ENCODE results near the gene PPP1R1A. TPM values are rescaled to one million over a fixed set of nuclear protein-coding genes. Genes with fewer than 3 reads are reported as not detected.
A peak's percentile ranks its signal among the peaks of the same experiment; 100 is the strongest.

The PPP1R1A gene
- total RNA-seq, 2 donors from 2014 or later, result not detected

GRCh38 chr12:54595471-54595870 lies 7.0 kb upstream of the PPP1R1A start:
- Mint-ChIP-seq H3K27ac (no peak overlapping the region), H3K27me3 (peaks cover 67% of the 10 kb centered on the region), H3K4me3 (no peak overlapping the region), H3K4me1 (peaks cover 11% of the 10 kb centered on the region), H3K36me3 (ENCODE audit: low read depth) (peaks cover 16% of the 10 kb centered on the region)
- no peak for ATAC-seq
- DNase-seq, result no peak
- no peaks in the 10 kb centered on the region for H3K9me3 ChIP-seq (ENCODE audit: control insufficient read depth, low read length, poor library complexity, severe bottlenecking)

- peaks cover 68% of the 10 kb centered on the region for H3K27me3 Mint-ChIP-seq
- no peaks in the 10 kb centered on the region for H3K9me3 ChIP-seq (ENCODE audit: control insufficient read depth, low read length, poor library complexity, severe bottlenecking)
- no peak for ATAC-seq
- peaks cover 10% of the 10 kb centered on the region for H3K36me3 Mint-ChIP-seq (ENCODE audit: low read depth)
- no peak overlapping the region for H3K4me3 Mint-ChIP-seq
- H3K4me1 Mint-ChIP-seq, result peaks cover 16% of the 10 kb centered on the region
- no peak for DNase-seq
- H3K27ac Mint-ChIP-seq, result no peak overlapping the region
These were observed 5.3 kb upstream of the PPP1R1A start for GRCh38 chr12:54593725-54594124.

- H3K27ac Mint-ChIP-seq, result no peak overlapping the region
- ATAC-seq (no peak), DNase-seq (no peak)
- peaks cover 17% of the 10 kb centered on the region for H3K4me1 Mint-ChIP-seq
- H3K4me3 Mint-ChIP-seq, result no peak overlapping the region
- H3K9me3 ChIP-seq (ENCODE audit: control insufficient read depth, low read length, poor library complexity, severe bottlenecking), result no peaks in the 10 kb centered on the region
- H3K27me3 Mint-ChIP-seq, result peaks cover 67% of the 10 kb centered on the region
- H3K36me3 Mint-ChIP-seq (ENCODE audit: low read depth), result peaks cover 10% of the 10 kb centered on the region
These were observed 4.7 kb upstream of the PPP1R1A start for GRCh38 chr12:54593135-54593534.

- no peak for DNase-seq
- peaks cover 12% of the 10 kb centered on the region for H3K36me3 Mint-ChIP-seq (ENCODE audit: low read depth)
- H3K27ac Mint-ChIP-seq, result no peak overlapping the region
- peaks cover 17% of the 10 kb centered on the region for H3K4me1 Mint-ChIP-seq
- no peaks in the 10 kb centered on the region for H3K9me3 ChIP-seq (ENCODE audit: control insufficient read depth, low read length, poor library complexity, severe bottlenecking)
- peaks cover 73% of the 10 kb centered on the region for H3K27me3 Mint-ChIP-seq
- H3K4me3 Mint-ChIP-seq, result no peak overlapping the region
- ATAC-seq, result no peak
These were observed 3.9 kb upstream of the PPP1R1A start for GRCh38 chr12:54592316-54592715.

- no peak overlapping the region for H3K4me3 Mint-ChIP-seq
These were observed 2.6 kb upstream of the PPP1R1A start for GRCh38 chr12:54590978-54591591.

GRCh38 chr12:54589964-54590363 lies 1.5 kb upstream of the PPP1R1A start:
- peaks cover 17% of the 10 kb centered on the region for H3K36me3 Mint-ChIP-seq (ENCODE audit: low read depth)
- peaks cover 78% of the 10 kb centered on the region for H3K27me3 Mint-ChIP-seq
- H3K9me3 ChIP-seq (ENCODE audit: control insufficient read depth, low read length, poor library complexity, severe bottlenecking), result no peaks in the 10 kb centered on the region
- DNase-seq (no peak), ATAC-seq (no peak)
- H3K4me1 Mint-ChIP-seq, result peaks cover 12% of the 10 kb centered on the region
- peak overlapping the region; percentile 31 for H3K4me3 Mint-ChIP-seq
- H3K27ac Mint-ChIP-seq, result no peak overlapping the region

More at GRCh38 chr12:54590978-54591591, 2.6 kb upstream of the PPP1R1A start:
- Mint-ChIP-seq H3K27ac (no peak overlapping the region), H3K36me3 (ENCODE audit: low read depth) (peaks cover 15% of the 10 kb centered on the region), H3K27me3 (peaks cover 73% of the 10 kb centered on the region), H3K4me1 (peaks cover 10% of the 10 kb centered on the region)
- H3K9me3 ChIP-seq (ENCODE audit: control insufficient read depth, low read length, poor library complexity, severe bottlenecking), result no peaks in the 10 kb centered on the region
- no peak for DNase-seq
- ATAC-seq, result no peak

- Mint-ChIP-seq H3K27ac (no peak overlapping the region), H3K4me1 (peaks cover 12% of the 10 kb centered on the region), H3K27me3 (peaks cover 82% of the 10 kb centered on the region), H3K36me3 (ENCODE audit: low read depth) (peaks cover 14% of the 10 kb centered on the region), H3K4me3 (peak overlapping the region; percentile 83)
- no peaks in the 10 kb centered on the region for H3K9me3 ChIP-seq (ENCODE audit: control insufficient read depth, low read length, poor library complexity, severe bottlenecking)
- no peak for DNase-seq
- ATAC-seq, result no peak
These were observed 420 bp upstream of the PPP1R1A start for GRCh38 chr12:54588890-54589267.

- H3K27me3 Mint-ChIP-seq, result peaks cover 86% of the 10 kb centered on the region
- H3K4me3 Mint-ChIP-seq, result peak overlapping the region; percentile 57
- H3K36me3 Mint-ChIP-seq (ENCODE audit: low read depth), result peaks cover 14% of the 10 kb centered on the region
- no peak for DNase-seq
- peaks cover 14% of the 10 kb centered on the region for H3K4me1 Mint-ChIP-seq
- H3K9me3 ChIP-seq (ENCODE audit: control insufficient read depth, low read length, poor library complexity, severe bottlenecking), result no peaks in the 10 kb centered on the region
- ATAC-seq, result no peak
- no peak overlapping the region for H3K27ac Mint-ChIP-seq
These were observed 1.1 kb downstream of the PPP1R1A start for GRCh38 chr12:54587315-54587873.

- Mint-ChIP-seq H3K27me3 (peaks cover 79% of the 10 kb centered on the region), H3K4me1 (peaks cover 14% of the 10 kb centered on the region), H3K27ac (no peak overlapping the region), H3K4me3 (no peak overlapping the region), H3K36me3 (ENCODE audit: low read depth) (peaks cover 14% of the 10 kb centered on the region)
- DNase-seq (no peak), ATAC-seq (no peak)
- H3K9me3 ChIP-seq (ENCODE audit: control insufficient read depth, low read length, poor library complexity, severe bottlenecking), result no peaks in the 10 kb centered on the region
These were observed 1.8 kb downstream of the PPP1R1A start for GRCh38 chr12:54586620-54587019.

- Mint-ChIP-seq H3K4me1 (peaks cover 14% of the 10 kb centered on the region), H3K27me3 (peaks cover 65% of the 10 kb centered on the region), H3K36me3 (ENCODE audit: low read depth) (peaks cover 14% of the 10 kb centered on the region), H3K4me3 (no peak overlapping the region), H3K27ac (no peak overlapping the region)
- DNase-seq (no peak), ATAC-seq (no peak)
- no peaks in the 10 kb centered on the region for H3K9me3 ChIP-seq (ENCODE audit: control insufficient read depth, low read length, poor library complexity, severe bottlenecking)
These were observed 3.2 kb downstream of the PPP1R1A start for GRCh38 chr12:54585243-54585642.

- peaks cover 7% of the 10 kb centered on the region for H3K36me3 Mint-ChIP-seq (ENCODE audit: low read depth)
- H3K4me3 Mint-ChIP-seq, result no peak overlapping the region
- peaks cover 16% of the 10 kb centered on the region for H3K4me1 Mint-ChIP-seq
- DNase-seq (no peak), ATAC-seq (no peak)
- H3K9me3 ChIP-seq (ENCODE audit: control insufficient read depth, low read length, poor library complexity, severe bottlenecking), result no peaks in the 10 kb centered on the region
- no peak overlapping the region for H3K27ac Mint-ChIP-seq
- H3K27me3 Mint-ChIP-seq, result peaks cover 54% of the 10 kb centered on the region
These were observed 4.3 kb downstream of the PPP1R1A start for GRCh38 chr12:54584128-54584527.

GRCh38 chr12:54583726-54584125 lies 4.7 kb downstream of the PPP1R1A start:
- DNase-seq, result no peak

GRCh38 chr12:54581412-54581811 lies 7.0 kb downstream of the PPP1R1A start:
- Mint-ChIP-seq H3K27me3 (peaks cover 32% of the 10 kb centered on the region), H3K4me3 (no peak overlapping the region), H3K4me1 (peaks cover 11% of the 10 kb centered on the region), H3K36me3 (ENCODE audit: low read depth) (peaks cover 2% of the 10 kb centered on the region), H3K27ac (no peak overlapping the region)
- H3K9me3 ChIP-seq (ENCODE audit: control insufficient read depth, low read length, poor library complexity, severe bottlenecking), result no peaks in the 10 kb centered on the region
- no peak for ATAC-seq
- no peak for DNase-seq

More at GRCh38 chr12:54583726-54584125, 4.7 kb downstream of the PPP1R1A start:
- Mint-ChIP-seq H3K36me3 (ENCODE audit: low read depth) (peaks cover 7% of the 10 kb centered on the region), H3K27ac (no peak overlapping the region), H3K27me3 (peaks cover 50% of the 10 kb centered on the region), H3K4me3 (no peak overlapping the region), H3K4me1 (peaks cover 12% of the 10 kb centered on the region)
- H3K9me3 ChIP-seq (ENCODE audit: control insufficient read depth, low read length, poor library complexity, severe bottlenecking), result no peaks in the 10 kb centered on the region
- ATAC-seq, result no peak
